Measurements from ENCODE around the gene GRM2. TPM values are rescaled to one million over a fixed set of nuclear protein-coding genes. Genes with fewer than 3 reads are reported as not detected.

The GRM2 gene
- total and polyA plus RNA-seq, 2 of the 8 experiments (the other 6 are each of a cell fraction or from before 2014, with no cell fraction given), result 3.9 to 10.5 TPM

DNA sequence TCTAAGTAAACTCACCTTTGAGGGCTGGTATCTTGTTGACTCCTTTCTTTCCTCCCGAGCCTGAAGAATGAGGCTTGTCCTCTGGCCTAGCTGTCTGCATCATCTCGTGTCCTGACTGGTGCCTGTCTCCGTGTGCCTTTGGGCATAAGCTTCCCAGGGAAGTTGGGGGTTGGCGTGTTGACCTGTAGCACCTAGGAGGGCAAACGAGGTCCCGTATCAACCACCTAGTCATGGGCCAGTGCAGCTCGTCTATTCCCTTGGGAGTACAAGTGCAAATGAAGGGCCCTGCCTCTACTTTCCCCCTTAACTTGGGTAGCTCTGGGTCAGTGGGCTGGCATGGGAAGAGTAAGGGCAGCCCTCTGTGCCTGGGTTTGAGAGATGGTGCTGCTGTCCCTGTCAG lies 27.1 kb upstream of the GRM2 start (continued):
- TF ChIP-seq TAF7 (optimal IDR thresholded peaks at IDR 0.05; ENCODE audit: borderline replicate concordance, low read depth, low read length), result no peak

Data from H1 (cell line).